ENCODE data around the gene CIRBP.

The CIRBP gene

DNA sequence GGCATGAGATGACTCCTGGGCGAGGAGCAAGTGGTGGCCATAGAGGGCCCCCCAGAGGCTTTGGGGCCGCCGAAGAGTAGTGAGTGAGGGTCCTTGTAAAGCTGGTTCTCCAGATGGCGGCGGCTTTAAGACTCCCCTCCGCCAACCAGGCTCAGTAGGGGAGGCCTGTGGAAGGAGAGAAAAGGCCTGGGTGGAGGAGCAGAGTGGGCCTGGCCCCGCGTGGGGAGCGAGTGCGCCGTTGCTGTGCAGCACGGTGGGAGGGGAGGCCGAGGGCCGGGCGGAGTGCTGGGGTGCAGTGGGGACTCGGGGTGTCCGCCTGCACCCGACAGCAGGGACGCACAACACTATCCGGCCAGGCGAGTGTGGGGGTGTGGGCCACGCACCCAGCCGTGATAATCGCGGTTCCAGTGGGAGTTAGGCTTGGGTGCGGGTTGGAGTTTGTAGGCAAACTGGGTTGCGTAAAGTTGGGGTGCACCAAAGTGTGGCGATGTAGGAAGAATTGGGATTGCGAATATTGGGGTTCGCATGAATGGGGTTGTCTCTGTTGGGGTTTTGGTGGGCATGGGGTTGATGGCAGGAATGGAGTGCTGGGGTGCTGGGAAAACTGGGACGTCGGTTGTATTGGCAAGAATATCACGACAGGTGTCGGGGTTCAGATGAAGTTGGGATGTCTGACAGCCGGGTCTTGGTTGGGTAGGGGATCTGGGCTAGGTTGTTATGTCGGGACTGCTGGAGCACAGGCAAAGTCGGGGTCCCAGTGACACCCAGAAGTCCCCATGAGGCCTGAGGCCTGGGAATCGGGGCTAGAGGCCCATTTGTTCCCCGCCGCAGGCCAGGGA is 687 bp upstream of the CIRBP start:
- no peak for DNase-seq (ENCODE audit: low spot score)

DNA sequence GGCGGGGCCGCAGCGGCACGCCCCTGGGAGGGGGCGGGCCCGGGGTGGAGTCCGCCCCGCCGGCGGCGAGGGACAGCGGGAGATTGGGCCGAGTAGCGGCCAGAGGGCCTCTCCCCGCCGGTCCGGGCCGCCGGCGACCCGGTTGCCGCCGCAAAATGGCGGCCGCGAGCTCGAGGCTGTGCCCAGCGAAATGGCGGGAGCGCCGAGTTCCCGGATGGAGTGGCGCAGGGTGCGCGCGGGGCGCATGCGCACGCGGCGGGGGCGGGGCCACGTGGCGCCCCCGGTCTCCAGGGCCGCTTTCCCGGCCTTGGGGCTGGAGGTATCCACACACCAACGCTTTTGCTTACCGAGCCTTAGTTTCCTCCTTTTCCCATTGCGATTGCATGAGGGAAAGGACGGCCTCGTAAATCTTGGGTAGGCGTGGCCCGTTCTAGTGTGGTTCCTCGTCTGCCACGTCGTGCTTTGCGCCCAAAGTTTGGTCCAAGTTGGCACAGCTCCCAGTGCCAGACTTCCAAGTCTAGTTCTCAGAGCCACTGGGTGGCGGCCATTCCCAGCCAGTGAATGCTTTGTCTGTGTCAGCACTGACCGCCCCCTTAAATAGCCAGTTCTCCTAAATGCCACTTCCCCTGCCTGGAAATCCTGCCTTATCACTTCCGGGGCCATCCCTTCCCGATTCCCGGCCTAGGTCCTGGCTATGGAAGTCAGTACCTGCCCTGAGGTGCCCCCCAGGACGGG is 513 bp downstream of the CIRBP start:
- DNase-seq (ENCODE audit: low spot score), result peak; percentile 86

DNA sequence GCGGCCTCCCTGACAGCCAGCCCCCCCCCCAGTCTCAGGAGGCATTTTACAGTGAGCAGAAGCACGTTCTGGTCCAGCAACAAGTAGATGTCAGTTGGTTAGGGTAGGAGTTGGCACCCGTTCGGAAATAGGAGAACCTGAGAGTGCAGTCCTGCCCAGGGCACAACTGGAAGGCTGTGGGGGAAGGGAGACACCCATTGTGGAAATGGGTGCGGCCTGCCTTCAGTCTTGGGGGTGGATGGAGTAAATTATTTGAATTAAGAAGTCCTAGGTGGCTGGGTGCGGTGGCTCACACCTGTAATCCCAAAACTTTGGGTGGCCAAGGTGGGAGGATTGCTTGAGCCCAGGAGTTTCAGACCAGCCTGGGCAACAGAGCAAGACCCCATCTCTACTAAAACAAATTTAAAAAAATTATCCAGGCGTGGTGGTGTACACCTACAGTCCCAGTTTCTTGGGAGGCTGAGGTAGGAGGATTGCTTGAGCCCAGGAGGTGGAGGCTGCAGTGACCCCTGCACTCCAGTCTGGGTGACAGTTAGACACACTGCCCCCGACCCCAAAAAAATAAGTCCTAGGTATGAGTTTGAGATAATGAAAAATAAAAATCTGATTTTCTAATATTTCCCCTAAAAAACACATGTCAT is 1.2 kb downstream of the CIRBP start:
- no peak for DNase-seq (ENCODE audit: low spot score)

DNA sequence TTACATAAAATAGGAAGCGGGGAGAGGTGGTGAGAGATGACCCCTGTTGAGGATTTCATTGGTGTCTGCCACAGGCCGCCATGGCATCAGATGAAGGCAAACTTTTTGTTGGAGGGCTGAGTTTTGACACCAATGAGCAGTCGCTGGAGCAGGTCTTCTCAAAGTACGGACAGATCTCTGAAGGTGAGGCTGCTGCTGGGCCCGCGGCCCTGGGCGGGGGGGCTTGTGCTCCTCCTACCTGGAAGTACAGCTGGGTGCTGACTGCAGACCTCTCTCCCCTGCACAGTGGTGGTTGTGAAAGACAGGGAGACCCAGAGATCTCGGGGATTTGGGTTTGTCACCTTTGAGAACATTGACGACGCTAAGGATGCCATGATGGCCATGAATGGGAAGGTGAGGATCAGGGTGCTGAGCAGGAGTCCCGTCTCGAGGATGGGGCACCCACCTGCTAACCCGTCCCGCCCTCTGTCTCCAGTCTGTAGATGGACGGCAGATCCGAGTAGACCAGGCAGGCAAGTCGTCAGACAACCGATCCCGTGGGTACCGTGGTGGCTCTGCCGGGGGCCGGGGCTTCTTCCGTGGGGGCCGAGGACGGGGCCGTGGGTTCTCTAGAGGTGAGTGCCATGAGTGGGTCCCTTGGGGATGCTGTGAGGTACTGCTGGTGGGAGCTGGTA is 1.9 kb downstream of the CIRBP start:
- DNase-seq (ENCODE audit: low spot score), result no peak

DNA sequence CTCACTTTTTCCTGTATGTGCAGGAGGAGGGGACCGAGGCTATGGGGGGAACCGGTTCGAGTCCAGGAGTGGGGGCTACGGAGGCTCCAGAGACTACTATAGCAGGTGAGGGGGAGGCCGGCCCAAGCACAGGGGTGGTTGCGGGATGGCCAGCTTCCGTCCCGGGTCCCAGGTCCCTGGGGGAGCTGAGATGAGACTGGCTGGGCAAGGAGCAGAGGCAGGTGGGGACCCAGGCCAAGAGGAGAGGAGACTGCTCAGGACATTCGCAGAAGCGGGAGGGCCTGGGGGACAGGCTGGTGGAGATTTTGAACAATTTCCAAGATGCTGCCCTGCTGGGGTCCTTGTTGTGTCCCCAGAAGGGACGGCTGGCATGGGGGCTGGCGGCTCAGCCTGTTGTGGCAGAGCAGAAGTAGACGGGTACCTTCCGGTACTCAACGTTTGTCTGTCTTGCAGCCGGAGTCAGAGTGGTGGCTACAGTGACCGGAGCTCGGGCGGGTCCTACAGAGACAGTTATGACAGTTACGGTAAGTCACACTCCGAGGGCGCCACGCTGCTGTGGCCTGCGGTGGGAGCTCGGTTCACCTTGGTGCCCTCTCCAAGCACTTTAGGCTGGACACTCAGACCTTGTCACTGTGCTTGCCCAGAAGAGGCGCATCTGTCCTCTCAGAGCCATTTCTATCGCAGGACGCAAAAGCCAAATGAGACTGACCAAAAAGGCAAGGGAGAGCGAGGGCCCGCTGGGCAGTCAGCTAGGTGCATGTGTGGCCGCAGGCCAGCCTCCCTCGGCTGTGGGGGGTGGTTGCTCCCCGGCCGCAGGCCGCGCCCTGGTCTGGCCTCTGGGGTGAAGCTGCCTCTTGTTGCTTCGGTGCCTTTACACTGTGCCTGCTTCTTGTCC is 2.6 kb downstream of the CIRBP start:
- no peak for DNase-seq (ENCODE audit: low spot score)

DNA sequence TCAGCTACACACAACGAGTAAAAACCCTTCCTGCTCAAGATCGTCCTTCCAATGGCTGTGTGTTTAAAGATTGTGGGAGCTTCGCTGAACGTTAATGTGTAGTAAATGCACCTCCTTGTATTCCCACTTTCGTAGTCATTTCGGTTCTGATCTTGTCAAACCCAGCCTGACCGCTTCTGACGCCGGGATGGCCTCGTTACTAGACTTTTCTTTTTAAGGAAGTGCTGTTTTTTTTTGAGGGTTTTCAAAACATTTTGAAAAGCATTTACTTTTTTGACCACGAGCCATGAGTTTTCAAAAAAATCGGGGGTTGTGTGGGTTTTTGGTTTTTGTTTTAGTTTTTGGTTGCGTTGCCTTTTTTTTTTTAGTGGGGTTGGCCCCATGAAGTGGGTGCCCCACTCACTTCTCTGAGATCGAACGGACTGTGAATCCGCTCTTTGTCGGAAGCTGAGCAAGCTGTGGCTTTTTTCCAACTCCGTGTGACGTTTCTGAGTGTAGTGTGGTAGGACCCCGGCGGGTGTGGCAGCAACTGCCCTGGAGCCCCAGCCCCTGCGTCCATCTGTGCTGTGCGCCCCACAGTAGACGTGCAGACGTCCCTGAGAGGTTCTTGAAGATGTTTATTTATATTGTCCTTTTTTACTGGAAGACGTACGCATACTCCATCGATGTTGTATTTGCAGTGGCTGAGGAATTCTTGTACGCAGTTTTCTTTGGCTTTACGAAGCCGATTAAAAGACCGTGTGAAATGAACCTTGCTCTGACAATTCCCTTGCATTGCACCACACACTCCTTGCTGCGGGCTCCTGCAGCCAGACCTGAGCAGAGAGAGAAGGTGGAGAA is 3.5 kb downstream of the CIRBP start:
- DNase-seq (ENCODE audit: low spot score), result no peak

DNA sequence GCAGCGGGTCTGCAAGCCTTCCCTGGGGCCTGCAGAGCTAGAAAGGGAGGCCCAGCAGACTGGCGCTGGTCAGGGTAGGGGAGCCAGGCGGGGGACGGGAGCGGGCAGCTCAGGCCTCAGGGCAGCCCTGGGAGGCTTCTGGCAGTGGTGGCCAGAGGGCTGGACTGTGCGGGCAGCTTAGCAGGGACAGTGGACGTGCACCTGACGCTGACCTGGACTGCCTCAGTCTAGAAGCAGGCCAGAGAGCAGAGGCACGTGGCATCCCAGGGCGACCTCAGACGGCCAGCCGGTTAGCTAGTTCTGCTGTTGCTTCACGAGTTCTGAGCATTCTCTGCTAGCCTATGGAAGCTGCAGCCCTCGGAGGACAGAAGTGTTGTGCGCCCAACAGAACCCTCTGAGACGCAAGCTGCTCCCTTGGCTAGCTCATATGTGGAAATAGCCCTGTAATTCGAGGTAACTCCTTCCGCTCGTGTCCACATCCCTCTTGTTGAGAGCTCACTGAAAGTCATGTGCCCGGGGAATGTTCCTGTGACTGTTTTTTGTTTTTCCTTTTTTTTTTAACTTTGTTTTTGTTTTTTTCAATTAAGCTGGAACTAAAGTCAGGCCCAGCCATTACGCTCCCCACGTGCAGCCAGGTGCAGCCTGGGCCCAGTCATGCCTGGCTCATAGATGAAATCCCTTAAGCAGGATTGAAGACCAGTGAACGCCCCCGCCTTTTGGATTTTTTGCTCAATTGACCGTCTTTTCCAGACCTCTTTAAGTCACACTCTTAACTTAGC is 4.3 kb downstream of the CIRBP start:
- no peak for DNase-seq (ENCODE audit: low spot score)

DNA sequence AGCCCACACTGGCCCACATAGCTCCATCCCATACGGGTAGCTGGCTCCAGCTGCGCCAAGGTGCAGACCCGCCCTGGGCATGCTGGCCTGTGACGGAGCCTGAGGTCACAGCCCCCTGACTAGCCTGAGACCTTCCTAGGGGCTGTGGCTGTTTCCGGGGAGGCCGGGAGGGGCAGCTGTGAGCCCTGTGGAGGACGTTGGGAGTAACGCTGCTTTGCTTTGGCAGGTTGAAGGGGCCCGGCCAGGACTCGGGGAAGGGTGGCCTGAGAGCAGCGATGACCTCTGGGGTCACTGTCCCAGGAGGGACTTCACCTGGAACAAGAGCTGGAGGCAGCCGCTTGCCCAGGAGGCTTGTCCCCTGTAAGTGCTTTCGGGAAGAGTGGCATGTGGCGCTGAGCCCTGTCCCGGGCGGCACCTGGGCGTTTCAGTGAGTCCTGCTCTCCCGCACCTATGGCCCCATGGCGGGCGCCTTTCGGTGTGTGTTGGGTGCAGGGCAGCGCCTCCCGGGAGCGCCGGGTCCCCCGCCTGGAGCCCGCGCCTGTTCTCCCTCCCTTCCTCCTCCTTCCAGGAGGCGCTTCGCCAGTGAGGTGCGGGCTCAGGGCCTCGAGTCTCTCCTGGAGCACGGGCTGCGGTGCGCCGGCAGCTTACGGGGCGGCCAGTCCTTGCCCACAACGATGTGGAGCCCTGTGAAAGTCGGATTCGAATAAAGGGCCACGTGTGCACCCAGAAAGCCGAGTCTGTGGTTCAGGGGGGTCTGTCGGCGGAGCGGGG is 5.1 kb downstream of the CIRBP start:
- DNase-seq (ENCODE audit: low spot score), result no peak

DNA sequence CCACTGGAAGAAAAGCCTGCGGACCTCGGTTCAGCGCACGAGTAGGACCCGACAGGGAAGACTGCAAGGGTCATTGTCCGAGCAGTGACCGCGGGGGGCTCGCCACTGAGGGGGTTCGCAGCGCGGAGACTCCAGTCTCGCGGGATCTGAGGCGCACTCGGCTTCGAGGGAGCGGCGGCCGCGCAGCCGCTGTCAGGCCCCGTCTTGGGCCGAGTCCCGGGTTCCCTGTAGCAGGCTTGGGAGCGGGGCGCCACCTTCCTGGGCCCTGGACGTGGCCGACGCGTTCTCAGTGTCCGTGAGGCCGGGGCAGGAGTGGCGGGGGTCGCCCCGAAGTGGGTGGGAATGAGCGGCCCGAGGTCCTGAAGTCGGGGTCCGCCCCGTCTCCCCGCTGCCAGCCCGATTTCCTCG is 5.7 kb downstream of the CIRBP start:
- DNase-seq (ENCODE audit: low spot score), result no peak

DNA sequence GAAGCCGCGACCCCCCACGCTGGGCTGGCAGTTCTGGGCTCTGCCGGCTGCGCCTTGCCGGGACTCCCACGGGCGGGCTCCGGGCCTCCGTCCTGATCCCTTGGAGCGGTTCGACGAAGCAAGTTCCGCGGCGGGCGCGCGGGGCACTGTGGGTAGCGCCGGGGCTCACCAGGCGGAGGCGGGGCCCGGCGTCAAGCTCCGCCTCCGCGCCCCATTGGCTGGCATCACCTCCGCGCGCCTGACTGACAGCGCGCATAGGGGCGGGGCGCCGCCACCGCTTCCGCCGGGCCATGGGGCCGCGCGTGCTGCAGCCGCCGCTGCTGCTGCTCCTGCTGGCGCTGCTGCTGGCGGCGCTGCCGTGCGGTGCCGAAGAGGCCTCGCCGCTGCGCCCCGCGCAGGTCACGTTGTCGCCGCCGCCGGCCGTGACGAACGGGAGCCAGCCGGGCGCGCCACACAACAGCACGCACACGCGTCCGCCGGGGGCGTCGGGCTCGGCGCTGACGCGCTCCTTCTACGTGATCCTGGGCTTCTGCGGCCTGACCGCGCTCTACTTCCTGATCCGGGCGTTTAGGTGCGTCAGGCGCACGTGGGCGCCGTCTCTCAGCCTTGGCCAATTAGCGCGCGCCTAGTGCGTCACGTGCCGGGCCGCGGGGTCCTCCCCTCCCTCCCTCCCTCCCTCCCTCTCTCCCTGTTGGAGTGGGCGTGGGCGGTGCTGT is 6.3 kb downstream of the CIRBP start, which contains the start of gene FAM174C:
TSS of gene FAM174C (plus strand) at position 271 of the 716 bp plus-strand sequence. CDS start at position 291, 20 bp downstream.
- peak; percentile 90 for DNase-seq (ENCODE audit: low spot score)

DNA sequence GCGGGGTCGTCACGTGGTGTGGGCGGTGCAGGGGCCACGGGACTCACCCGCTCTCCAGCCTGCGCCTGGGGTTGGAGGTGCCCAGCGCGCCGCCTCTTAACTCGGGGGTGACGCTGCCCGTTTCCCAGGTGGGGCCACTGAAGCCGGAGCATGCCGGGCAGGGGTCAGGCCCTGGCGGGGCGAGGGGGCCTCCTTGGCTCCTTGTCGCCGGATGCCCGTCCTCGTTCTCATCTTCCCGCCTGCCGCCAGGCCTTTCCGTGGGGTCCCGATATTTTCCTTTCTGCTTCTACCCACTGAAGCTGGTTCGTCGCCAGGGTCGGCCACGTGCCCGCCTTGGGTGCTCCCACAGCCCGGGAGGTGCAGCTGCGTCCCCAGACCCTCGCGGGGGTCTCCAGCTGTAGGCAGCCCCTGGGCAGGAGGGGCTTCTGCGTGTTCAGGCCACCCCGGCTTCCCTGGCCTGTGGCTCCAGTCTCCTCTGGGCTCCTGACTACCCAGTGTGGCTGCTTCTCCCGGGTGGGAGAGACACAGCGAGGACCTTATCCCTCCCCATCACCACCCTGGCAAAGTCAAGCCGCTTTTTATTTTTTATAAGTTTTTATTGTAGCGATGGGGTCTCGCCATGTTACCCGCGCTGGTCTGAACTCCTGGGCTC is 7.0 kb downstream of the CIRBP start:
- DNase-seq (ENCODE audit: low spot score), result no peak

DNA sequence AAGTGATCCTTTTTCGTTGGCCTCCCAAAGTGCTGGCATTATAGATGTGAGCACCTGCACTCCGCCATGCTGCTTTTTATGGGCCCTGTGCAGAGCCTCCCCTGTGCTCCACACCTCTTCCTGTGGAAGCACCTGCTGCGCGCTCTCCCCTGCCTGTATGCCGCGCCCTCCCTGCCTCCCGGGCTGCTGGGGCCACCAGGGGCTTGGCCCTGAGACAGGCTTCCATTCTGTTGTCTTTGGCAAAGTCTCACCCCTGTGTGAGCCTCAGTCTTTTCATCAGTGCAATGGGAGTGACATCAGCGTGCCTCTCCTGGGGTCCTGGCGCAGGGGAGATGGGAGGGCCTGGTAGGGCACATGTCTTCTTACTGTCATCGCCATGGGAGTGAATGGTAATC is 7.5 kb downstream of the CIRBP start:
- no peak for DNase-seq (ENCODE audit: low spot score)

DNA sequence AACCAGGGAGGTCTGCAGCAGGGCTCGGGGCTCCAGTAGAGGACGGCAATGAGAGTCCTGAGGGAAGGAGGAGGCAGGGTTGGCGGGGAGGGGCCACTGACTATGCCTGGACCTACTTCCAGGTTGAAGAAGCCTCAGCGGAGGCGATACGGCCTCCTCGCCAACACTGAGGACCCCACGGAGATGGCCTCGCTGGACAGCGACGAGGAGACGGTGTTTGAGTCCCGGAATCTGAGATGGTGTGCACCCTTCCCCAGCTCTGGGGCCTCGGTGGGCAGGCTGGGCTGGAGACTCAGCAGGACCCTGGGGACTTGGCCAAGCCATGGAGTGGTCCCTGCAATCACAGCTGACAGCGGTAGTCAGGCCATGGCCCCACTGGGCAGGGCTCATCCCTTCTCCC is 7.9 kb downstream of the CIRBP start:
- DNase-seq (ENCODE audit: low spot score), result no peak

DNA sequence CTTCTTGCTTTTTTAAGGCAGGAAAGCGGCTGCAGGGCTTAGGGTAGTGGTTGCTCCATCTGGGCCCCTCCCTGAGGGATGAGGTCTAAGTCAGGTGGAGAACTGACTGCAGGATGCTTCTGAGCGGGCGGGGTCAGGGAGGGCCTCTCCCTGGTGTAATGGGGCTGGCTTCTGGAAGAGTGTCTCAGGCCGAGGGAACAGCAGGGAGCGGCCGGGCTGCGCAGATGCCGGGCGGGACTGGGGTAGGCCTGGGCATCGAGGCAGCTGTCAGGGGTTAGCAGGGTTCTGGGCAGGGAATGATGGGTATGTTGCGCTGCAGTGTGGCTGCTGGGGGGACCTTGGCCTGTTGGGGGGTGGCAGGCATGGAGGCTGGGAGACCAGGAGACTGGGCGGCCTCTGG is 8.9 kb downstream of the CIRBP start:
- no peak for DNase-seq (ENCODE audit: low spot score)

DNA sequence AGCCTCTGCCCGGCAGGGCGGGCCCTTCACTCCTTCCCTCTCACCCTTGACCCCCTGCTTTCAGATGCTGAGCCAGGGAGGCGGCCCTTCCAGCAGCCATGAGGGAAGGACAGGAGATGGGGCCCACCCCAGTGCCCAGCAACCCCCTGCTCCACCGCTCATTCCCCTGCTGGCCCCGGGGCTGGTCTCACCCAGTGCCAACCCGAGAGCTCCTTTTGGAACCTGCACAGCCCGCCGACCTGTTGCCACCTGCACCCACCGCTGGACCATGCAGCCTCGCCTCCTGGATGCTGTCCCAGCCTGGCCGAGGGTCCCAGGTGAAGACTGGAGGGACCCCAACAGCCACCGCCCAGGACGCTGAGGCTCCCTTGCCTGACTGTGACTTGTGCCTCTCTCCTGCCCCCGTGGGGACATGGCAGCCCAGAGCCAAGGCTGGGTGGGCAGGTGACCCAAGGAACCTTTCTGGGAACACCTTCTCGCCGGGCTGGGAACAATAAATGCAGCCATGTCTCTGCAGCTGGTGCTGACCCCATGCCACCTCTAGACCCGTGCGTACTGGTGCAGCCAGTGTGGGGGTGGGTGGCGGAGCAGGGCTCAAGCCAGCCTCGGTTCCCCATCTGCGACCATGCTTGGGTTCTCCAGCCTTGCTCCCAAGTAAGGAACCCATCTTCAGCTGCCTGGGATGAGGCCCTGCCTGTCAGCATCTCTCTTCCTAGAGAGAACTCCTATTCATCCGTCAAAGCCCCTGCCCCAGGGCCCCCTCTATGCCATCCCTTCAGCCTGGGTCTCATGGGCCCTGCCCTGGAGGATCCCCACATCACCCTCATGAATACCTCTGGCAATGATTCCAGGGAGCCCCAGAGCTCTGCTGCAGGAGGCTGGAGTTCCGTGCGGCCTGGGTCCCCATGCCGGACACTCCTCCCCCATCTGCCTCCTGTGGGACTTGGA is 9.9 kb downstream of the CIRBP start:
- DNase-seq (ENCODE audit: low spot score), result no peak

DNA sequence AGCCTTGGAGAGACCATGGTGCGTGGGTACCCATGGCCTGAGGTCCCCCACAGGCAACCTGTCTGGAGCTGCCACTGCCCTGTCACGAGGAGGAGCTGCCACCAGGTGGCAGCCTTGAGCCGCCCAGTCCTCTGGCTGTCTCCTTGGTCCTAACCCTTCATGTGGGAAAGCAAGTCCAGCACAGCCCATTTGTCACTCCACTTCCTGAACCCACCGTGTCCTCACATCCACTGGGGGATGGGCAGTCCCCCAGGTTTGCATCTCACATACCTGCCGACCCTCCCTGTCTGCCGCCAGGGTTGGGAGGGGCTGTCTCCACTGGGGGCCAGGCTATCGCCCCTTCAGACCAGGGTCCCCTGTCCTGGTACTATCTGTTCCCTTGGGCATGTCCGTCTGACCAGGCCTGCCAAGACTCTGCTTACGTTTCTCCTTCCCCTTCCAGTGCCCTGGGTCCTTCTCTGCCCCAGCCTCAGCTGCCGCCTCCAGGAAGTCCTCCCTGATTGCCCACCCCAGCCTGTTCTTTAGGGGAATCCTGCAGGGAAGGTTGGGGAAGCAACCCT is 10.7 kb downstream of the CIRBP start:
- DNase-seq (ENCODE audit: low spot score), result peak; percentile 84

Measured in globus pallidus (tissue), 1 donor.